T-helper 22 cell (primary cell): ENCODE data around the gene SRPK2.

Experiments used
- DNase-seq: peaks from one replicate; pipeline ENCODE4 v3.0.0-alpha.2; 2020; ENCODE audit warnings: low read depth

The SRPK2 gene

GRCh38 chr7:105191331-105191730 is 197.4 kb downstream of the SRPK2 start:
- DNase-seq: no peak

GRCh38 chr7:105189859-105190492 is 198.7 kb downstream of the SRPK2 start:
- no peak for DNase-seq

- DNase-seq: no peak
Observed at GRCh38 chr7:105188201-105188600, 200.5 kb downstream of the SRPK2 start.

GRCh38 chr7:105187302-105188169 is 201.2 kb downstream of the SRPK2 start:
- DNase-seq: no peak

- no peak for DNase-seq
Observed at GRCh38 chr7:105185290-105186010, 203.3 kb downstream of the SRPK2 start.

- DNase-seq: no peak
Observed at GRCh38 chr7:105180002-105180401, 208.7 kb downstream of the SRPK2 start.

- DNase-seq: no peak
Observed at GRCh38 chr7:105178928-105179541, 209.7 kb downstream of the SRPK2 start.

GRCh38 chr7:105178177-105178576 is 210.5 kb downstream of the SRPK2 start:
- DNase-seq: no peak

- no peak for DNase-seq
Observed at GRCh38 chr7:105177026-105177425, 211.7 kb downstream of the SRPK2 start.

GRCh38 chr7:105173586-105173985 is 215.1 kb downstream of the SRPK2 start:
- no peak for DNase-seq

GRCh38 chr7:105164751-105165150 is 224.0 kb downstream of the SRPK2 start:
- no peak for DNase-seq

- DNase-seq: no peak
Observed at GRCh38 chr7:105163718-105164117, 225.0 kb downstream of the SRPK2 start.

- DNase-seq: no peak
Observed at GRCh38 chr7:105161366-105161765, 227.4 kb downstream of the SRPK2 start.

- DNase-seq: no peak
Observed at GRCh38 chr7:105157278-105157677, 231.4 kb downstream of the SRPK2 start.

- DNase-seq: no peak
Observed at GRCh38 chr7:105156731-105157130, 232.0 kb downstream of the SRPK2 start.

GRCh38 chr7:105154084-105154483 is 234.6 kb downstream of the SRPK2 start:
- no peak for DNase-seq

- no peak for DNase-seq
Observed at GRCh38 chr7:105153531-105153930, 235.2 kb downstream of the SRPK2 start.

GRCh38 chr7:105151152-105151551 is 237.6 kb downstream of the SRPK2 start:
- no peak for DNase-seq

- DNase-seq: no peak
Observed at GRCh38 chr7:105149827-105150226, 238.9 kb downstream of the SRPK2 start.

- no peak for DNase-seq
Observed at GRCh38 chr7:105141068-105141467, 247.7 kb downstream of the SRPK2 start.

- no peak for DNase-seq
Observed at GRCh38 chr7:105139381-105139780, 249.3 kb downstream of the SRPK2 start.

GRCh38 chr7:105137898-105138297 is 250.8 kb downstream of the SRPK2 start:
- no peak for DNase-seq
